ENCODE results near the gene FGD5.

Gene FGD5

GRCh38 chr3:14943042-14943441, 124.3 kb downstream of the FGD5 start:
- no peak for DNase-seq (ENCODE audit: low read depth in 2 of 2)
- no peak for TF ChIP-seq CTCF (IDR thresholded peaks at IDR 0.05; ENCODE audit: low read depth, low read length)
- no peak overlapping the region for H3K4me3 ChIP-seq (replicated peaks in 1 of 2; ENCODE audit: low read depth in 2 of 2, low read length in 2 of 2)

- no peak for TF ChIP-seq CTCF (IDR thresholded peaks at IDR 0.05; ENCODE audit: low read depth, low read length)
- no peak for DNase-seq (ENCODE audit: low read depth in 2 of 2)
- H3K4me3 ChIP-seq (replicated peaks in 1 of 2; ENCODE audit: low read depth in 2 of 2, low read length in 2 of 2), result peak overlapping the region; percentile 94 to 96
These were observed 127.5 kb downstream of the FGD5 start for GRCh38 chr3:14946236-14946635.

DNA sequence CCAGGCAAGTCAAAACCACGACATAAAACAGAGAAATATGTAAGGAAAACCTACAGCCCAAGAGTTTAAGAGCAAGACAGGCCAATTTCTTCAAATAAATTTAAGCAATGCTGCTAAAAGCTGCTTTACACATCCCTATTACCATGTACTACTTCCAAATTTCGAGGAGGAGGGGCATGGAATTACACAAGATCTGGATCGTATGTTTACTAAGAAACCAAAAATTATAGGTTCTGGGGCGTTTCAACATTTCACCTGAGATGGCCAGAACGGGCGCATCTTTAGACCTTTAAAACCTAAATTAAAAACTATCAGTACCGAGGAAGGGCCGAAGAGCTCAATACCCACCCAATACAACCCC, 128.0 kb downstream of the FGD5 start:
- peak in 1 of 2 donors; percentile 31 for DNase-seq (ENCODE audit: low read depth in 2 of 2)
- no peak for TF ChIP-seq CTCF (IDR thresholded peaks at IDR 0.05; ENCODE audit: low read depth, low read length)
- H3K4me3 ChIP-seq (replicated peaks in 1 of 2; ENCODE audit: low read depth in 2 of 2, low read length in 2 of 2), result peak overlapping the region; percentile 94 to 96

GRCh38 chr3:14947100-14947885, 128.5 kb downstream of the FGD5 start, which contains the start of gene NR2C2:
Gene NR2C2, plus strand, starts transcription at chr3:14947583. Its CDS starts 56,332 bp downstream, at chr3:15003915.
- no peak for TF ChIP-seq CTCF (IDR thresholded peaks at IDR 0.05; ENCODE audit: low read depth, low read length)
- peak within 1 kb of the TSS; percentile 94 to 96 for H3K4me3 ChIP-seq (replicated peaks in 1 of 2; ENCODE audit: low read depth in 2 of 2, low read length in 2 of 2)
- DNase-seq (ENCODE audit: low read depth in 2 of 2), result peak; percentile 73 to 86

DNA sequence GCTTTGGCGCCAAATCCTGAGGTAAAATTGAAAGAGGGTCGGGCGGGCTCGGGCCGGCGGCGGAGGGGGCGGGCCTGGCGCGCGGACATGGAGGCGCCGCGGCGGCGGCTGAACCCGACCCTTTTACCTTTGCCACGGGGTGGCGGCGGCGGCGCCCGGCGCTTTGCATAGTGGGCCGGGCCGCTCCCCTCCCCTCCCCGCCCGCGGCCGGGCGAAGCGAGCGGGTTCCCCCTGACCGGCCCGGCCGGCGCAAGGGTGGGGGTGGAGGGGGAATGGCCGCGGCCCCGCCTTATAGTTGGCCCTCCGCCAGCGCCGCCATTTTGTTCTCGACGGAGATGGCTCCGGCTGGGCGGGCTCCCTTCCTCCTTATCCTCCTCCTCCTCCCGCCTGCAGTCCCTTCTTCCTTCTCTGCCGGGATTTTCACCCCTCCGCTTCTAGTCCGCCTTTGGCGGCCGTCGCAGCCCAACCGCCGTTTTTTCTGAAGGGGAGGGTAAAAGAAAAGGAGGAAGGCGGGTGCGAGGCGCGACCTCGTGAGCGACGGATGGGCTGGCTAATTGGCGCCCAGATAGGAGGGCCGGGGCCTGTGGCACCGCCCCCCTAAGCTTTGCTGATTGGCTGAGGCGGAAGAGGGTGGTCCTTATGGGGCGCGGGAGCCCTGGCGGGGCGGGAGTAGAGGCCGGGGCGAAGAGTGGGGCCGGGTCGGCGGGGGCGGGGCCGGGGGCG, 129.3 kb downstream of the FGD5 start:
- DNase-seq (ENCODE audit: low read depth in 2 of 2), result peak; percentile 97 to 98
- H3K4me3 ChIP-seq (replicated peaks in 1 of 2; ENCODE audit: low read depth in 2 of 2, low read length in 2 of 2), result peak overlapping the region; percentile 75 to 96
- no peak for TF ChIP-seq CTCF (IDR thresholded peaks at IDR 0.05; ENCODE audit: low read depth, low read length)

- H3K4me3 ChIP-seq (replicated peaks in 1 of 2; ENCODE audit: low read depth in 2 of 2, low read length in 2 of 2), result peak overlapping the region; percentile 61 to 96
- TF ChIP-seq CTCF (IDR thresholded peaks at IDR 0.05; ENCODE audit: low read depth, low read length), result no peak
- DNase-seq (ENCODE audit: low read depth in 2 of 2), result no peak
These were observed 129.9 kb downstream of the FGD5 start for GRCh38 chr3:14948609-14949038.
